GM12878 (cell line): ENCODE results near the gene CANT1. TPM values are rescaled to one million over a fixed set of nuclear protein-coding genes. Genes with fewer than 3 reads are reported as not detected.

ENCODE experiments used
- ATAC-seq: fragments of 200-7000 bp; cut with Tn5 transposase; 3 replicates; pipeline ENCODE4 v1.9.1; 2020; ENCODE audit warnings: mild to moderate bottlenecking, moderate library complexity
- BruUV-seq: library from RNA; stranded (reverse); fragments of 400-500 nt; replicated peaks from 2 replicates; lab custom pipeline; 2021; lab: Mats Ljungman, UMichigan
- CTCF ChIA-PET: fragments of 300-600 bp; sonication (Branson Sonifier 250); formaldehyde crosslinking; extraction: SDS; loops from one replicate; lab custom pipeline; 2021; ENCODE audit warnings: inconsistent platforms; lab: Yijun Ruan, JAX
- POLR2A ChIA-PET: fragments of 350-600 bp; formaldehyde crosslinking; extraction: SDS; loops from one replicate; lab custom pipeline; 2021; ENCODE audit warnings: inconsistent platforms; lab: Charles Lee
- RAD21 ChIA-PET: fragments of 300-600 bp; sonication (Branson Sonifier 250); formaldehyde crosslinking; loops from one replicate; lab custom pipeline; 2023; ENCODE audit warnings: antibody characterized with exemption; ENCODE audit not compliant: unreplicated experiment; lab: Charles Lee
- SMC1A ChIA-PET: fragments of 300-600 bp; sonication (Branson Sonifier 250); formaldehyde crosslinking; loops from one replicate; lab custom pipeline; 2023; ENCODE audit not compliant: unreplicated experiment, uncharacterized antibody; lab: Charles Lee
- DNase-seq: peaks from one replicate; pipeline ENCODE4 v3.0.0-alpha.2; 2011; ENCODE audit warnings: low read depth, low spot score
- FAIRE-seq: peaks from 3 replicates; lab custom pipeline; 2011; peaks lifted over from hg19 to GRCh38; lab: Jason Lieb, UNC
- H2AFZ ChIP-seq: 2 replicates; pipeline ENCODE4 v1.6.0; 2011; ENCODE audit warnings: low read depth, low read length, control low read depth; ENCODE audit not compliant: control insufficient read depth
- H3K27ac ChIP-seq: 2 replicates; pipeline ENCODE4 v1.5.1; 2011; ENCODE audit warnings: control low read depth; ENCODE audit not compliant: control insufficient read depth, insufficient read depth
- H3K27me3 ChIP-seq, 2 experiments: replicated peaks in 1 of 2; 2 replicates each; pipeline versions ENCODE4 v1.6.0 to v1.6.1; 2011; ENCODE audit warnings: low read length in 1 of 2; ENCODE audit not compliant: control insufficient read depth in 2 of 2, insufficient read depth in 2 of 2
- H3K36me3 ChIP-seq, 2 experiments: 2 replicates each; pipeline ENCODE4 v1.5.1; 2011; ENCODE audit warnings: low read length in 1 of 2; ENCODE audit not compliant: control insufficient read depth in 2 of 2, insufficient read depth in 2 of 2
- H3K4me1 ChIP-seq: 2 replicates; pipeline ENCODE4 v1.6.1; 2011; ENCODE audit warnings: mild to moderate bottlenecking, low read length, moderate library complexity, mixed read lengths; ENCODE audit not compliant: control insufficient read depth, insufficient read depth
- H3K4me2 ChIP-seq: 2 replicates; pipeline ENCODE4 v1.6.0; 2011; ENCODE audit warnings: control low read depth; ENCODE audit not compliant: control insufficient read depth, insufficient read depth
- H3K4me3 ChIP-seq: fragments of 200-600 bp; sonication (generic); 2 replicates; pipeline ENCODE4 v1.5.1; 2016
- H3K79me2 ChIP-seq: 2 replicates; pipeline ENCODE4 v1.6.0; 2011; ENCODE audit warnings: low read length; ENCODE audit not compliant: control insufficient read depth, insufficient read depth
- H3K9ac ChIP-seq: 2 replicates; pipeline ENCODE4 v1.8.0; 2011; ENCODE audit warnings: low read length, control low read depth, mixed read lengths; ENCODE audit not compliant: control insufficient read depth, insufficient read depth
- H3K9me3 ChIP-seq: replicated peaks from 3 replicates; pipeline ENCODE4 v1.5.1; 2011; ENCODE audit warnings: mild to moderate bottlenecking, low read length; ENCODE audit not compliant: control insufficient read depth, insufficient read depth
- H4K20me1 ChIP-seq: 2 replicates; pipeline ENCODE4 v1.6.0; 2011; ENCODE audit not compliant: control insufficient read depth, insufficient read depth
- CBFB ChIP-seq: IDR thresholded peaks from 2 replicates; pipeline ENCODE4 v1.6.1; 2016; ENCODE audit warnings: antibody characterized with exemption, low read depth
- EZH2 ChIP-seq: IDR thresholded peaks from 2 replicates; pipeline ENCODE4 v1.6.1; 2012; ENCODE audit warnings: low read depth, mild to moderate bottlenecking, control low read depth, inconsistent platforms, low read length, borderline replicate concordance; ENCODE audit not compliant: control insufficient read depth
- MXI1 ChIP-seq: fragments of 150-350 bp; IDR thresholded peaks from 2 replicates; pipeline ENCODE4 v1.6.1; 2011; ENCODE audit warnings: low read depth, mild to moderate bottlenecking, inconsistent platforms, low read length, improper control_type of control experiment
- PML ChIP-seq: IDR thresholded peaks from 2 replicates; pipeline ENCODE4 v1.6.1; 2012; ENCODE audit warnings: low read length, inconsistent platforms
- SREBF1 ChIP-seq: IDR thresholded peaks from 2 replicates; pipeline ENCODE4 v1.6.1; 2012; ENCODE audit warnings: mild to moderate bottlenecking, low read length
- WGBS: methylation state at CpG from one replicate; pipeline ENCODE4 v1.1.6; 2016; ENCODE audit warnings: low lambda C conversion rate; ENCODE audit not compliant: insufficient replicate concordance, insufficient coverage; ENCODE audit errors: missing lambda C conversion rate; 5-methylcytosine and 5-hydroxymethylcytosine counted together
- in situ Hi-C: fragments of 300-500 bp; cut with MboI; formaldehyde crosslinking; loops from 9 replicates; pipeline ENCODE4 v1.14.3; 2018; ENCODE audit warnings: mixed read lengths
- intact Hi-C: fragments of 100-400 bp; cut with micrococcal nuclease; formaldehyde crosslinking; loops from one replicate; pipeline ENCODE4 v1.14.2; 2022; ENCODE audit not compliant: unreplicated experiment
- polyA plus RNA-seq, 11 experiments: library from polyadenylated mRNA; depleted of rRNA in 4 of 11; unstranded in 6 of 11; stranded (reverse) in 5 of 11; fragments of >200 nt; fragmentation: Nextera tagmentation in 4 of 11; fragmentation: Illumina TruSeq in 1 of 11; extraction: Ambion mirVana in 4 of 11; extraction: Trizol in 1 of 11; gene quantifications; 1 replicate in 1 of 11; 2 replicates in 10 of 11; pipeline versions ENCODE4 v1.2.1 to v1.2.3, GENCODE V29; 2011 to 2016; ENCODE audit warnings: inconsistent platforms in 2 of 11, missing spikeins in 2 of 11, low read depth in 1 of 11
- total RNA-seq, 4 experiments: library from RNA; depleted of rRNA in 3 of 4; stranded (reverse); fragments of >200 nt in 3 of 4; fragmentation: Illumina TruSeq in 1 of 4; extraction: Trizol in 1 of 4; gene quantifications; 2 replicates each; pipeline versions ENCODE4 v1.2.1 to v1.2.3, GENCODE V29; 2013 to 2021

CANT1 gene
- total and polyA plus RNA-seq, 10 of the 15 experiments (the other 5 are each of a cell fraction or from before 2014, with no cell fraction given), result 2.2 to 59.2 (median 20.2) TPM

DNA sequence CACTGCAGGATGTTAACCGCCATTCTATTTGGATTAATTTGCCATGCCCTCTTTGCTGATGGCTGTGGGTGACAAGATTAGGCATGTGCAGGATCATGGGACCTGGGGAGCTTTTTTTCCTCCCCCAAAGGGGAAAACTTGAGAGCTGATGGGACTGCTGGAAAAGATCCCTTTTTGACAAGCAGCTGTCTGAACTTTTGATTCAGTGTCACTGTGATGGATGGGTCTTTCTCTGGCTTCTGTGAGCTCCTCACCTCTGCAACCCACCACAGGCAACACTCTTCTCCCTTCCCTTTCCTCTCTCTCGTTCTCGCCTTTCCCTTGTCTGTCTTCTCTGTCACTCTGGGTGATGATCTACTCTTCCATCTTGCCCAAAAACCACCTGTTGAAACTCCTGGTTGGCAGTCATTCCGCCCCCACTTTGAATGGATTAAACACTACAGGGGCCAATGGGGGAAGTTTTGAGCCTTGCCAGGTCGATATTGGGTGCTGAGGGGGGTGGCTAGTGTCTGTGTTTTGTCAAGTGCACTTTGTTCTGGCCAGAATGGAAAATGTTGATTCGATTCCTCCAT is 3.1 kb upstream of the CANT1 start (continued):
- no peak for TF ChIP-seq MXI1

DNA sequence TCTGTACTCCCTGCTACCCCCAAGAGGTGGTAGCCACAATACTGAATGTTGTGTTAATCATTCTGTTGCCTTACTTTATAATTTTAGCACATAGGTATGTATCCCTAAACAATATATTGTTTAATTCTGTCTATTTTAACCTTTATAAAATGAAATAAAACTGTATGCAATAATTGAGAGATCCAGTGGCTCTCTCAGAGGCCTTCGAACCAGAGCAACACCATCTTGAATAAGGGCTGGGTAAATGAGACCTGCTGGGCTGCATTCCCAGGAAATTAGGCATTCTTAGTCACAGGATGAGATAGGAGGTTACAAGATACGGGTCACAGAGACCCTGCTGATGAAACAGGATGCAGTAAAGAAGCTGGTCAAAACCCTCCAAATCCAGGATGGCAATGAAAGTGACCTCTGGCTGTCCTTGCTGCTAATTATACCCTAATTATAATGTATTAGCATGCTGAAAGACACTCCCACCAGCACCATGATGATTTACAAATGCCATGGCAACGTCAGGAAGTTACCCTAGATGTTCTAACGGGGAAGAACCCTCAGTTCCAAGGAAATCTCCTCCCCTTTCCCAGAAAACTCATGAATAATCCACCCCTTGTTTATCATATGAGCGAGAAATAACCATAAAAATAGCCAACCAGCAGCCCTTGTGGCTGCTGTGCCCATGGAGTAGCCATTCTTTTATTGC is 2.0 kb upstream of the CANT1 start:
- DNase-seq (no peak), ATAC-seq (no peak), FAIRE-seq (no peak)
- RAD21 ChIA-PET, result no interaction called here
- no peak overlapping the region for H3K27ac ChIP-seq
- no peaks in the 10 kb centered on the region; a peak in 1 of 4 replicates for H3K27me3 ChIP-seq
- no peaks in the 10 kb centered on the region for H3K9me3 ChIP-seq
- 15% methylated on average over 5 of the region's 5 CpGs for WGBS
- POLR2A ChIA-PET, result no interaction called here
- CTCF ChIA-PET, result interaction anchor here (1.3 kb wide), 1 partner anchor 59 kb away, joined by 3 read pairs; no protein-coding TSS in a partner anchor
- SMC1A ChIA-PET, result no interaction called here
- peaks cover 25% of the 10 kb centered on the region for H3K79me2 ChIP-seq
- H3K9ac ChIP-seq, result no peak overlapping the region
- no peak overlapping the region for H3K4me2 ChIP-seq
- peaks cover 8% of the 10 kb centered on the region for H3K4me1 ChIP-seq
- H2AFZ ChIP-seq, result no peak overlapping the region
- H3K36me3 ChIP-seq, result no peaks in the 10 kb centered on the region
- H3K4me3 ChIP-seq, result no peak overlapping the region
- no TSS peak for BruUV-seq
- in situ Hi-C loops, result no loop called here
- H4K20me1 ChIP-seq, result no peaks in the 10 kb centered on the region; the same call in 1 of the 2 replicates
- TF ChIP-seq EZH2, result no peak
- no peak for TF ChIP-seq CBFB
- TF ChIP-seq PML, result no peak
- no peak for TF ChIP-seq SREBF1
- intact Hi-C loops, result no loop called here
